ENCODE measurements around the gene TSGA10IP.

Gene TSGA10IP

DNA sequence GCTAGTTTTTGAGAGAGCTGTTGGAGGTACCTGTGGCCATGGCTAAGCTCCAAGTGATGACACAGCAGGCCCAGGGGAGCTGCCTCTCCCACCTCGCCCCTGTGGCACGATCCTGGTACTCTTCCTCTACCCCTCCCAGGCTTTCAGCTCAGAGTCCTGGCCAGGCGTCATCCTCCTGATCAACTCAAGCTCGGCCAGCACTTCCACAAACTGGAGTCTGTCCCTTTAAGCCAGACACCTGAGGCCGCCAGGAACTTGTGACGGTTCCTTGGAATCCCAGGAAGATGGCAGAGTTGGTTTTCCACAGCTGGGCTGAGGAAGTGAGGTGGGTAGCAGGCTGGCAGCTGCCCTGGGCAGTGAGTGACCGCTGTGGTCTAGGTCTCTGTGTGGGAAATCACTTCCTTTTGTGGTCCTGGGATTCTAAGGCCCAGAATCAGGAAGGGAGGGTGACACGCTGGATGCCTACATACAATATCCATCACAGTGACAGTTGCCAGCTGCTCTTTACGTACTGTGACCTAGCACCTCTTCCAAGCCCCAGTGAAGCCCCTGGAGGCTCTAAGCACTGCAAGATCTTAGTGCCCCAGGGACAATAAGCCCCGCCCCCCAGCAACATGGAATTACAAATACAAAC, 63.3 kb downstream of the TSGA10IP start:
- no peak for DNase-seq
